Transverse colon (tissue), 4 donors: Measurements from ENCODE around the gene ATP1A3. TPM values are rescaled to one million over a fixed set of nuclear protein-coding genes. Genes with fewer than 3 reads are reported as not detected.

Source experiments
- DNase-seq: peaks from one replicate; pipeline ENCODE4 v3.0.0-alpha.2; 2019
- H3K27ac ChIP-seq, 4 donors: fragments of 200-600 bp; sonication (generic); 2 replicates each; pipeline ENCODE4 v1.5.1; 2016 to 2018; ENCODE audit warnings: inconsistent platforms in 4 of 4
- H3K27me3 ChIP-seq: fragments of 200-600 bp; sonication (generic); 2 replicates; pipeline ENCODE4 v1.5.1; 2017; ENCODE audit warnings: inconsistent platforms
- H3K36me3 ChIP-seq, 4 donors: fragments of 200-600 bp; sonication (generic); 2 replicates each; pipeline ENCODE4 v1.5.1; 2017 to 2019; ENCODE audit warnings: inconsistent platforms in 4 of 4
- H3K4me1 ChIP-seq, 4 donors: fragments of 200-600 bp; sonication (generic); 2 replicates each; pipeline ENCODE4 v1.5.1; 2017 to 2020; ENCODE audit warnings: inconsistent platforms in 4 of 4
- H3K4me3 ChIP-seq, 4 donors: fragments of 200-600 bp; sonication (generic); 1 replicate in 1 of 4; 2 replicates in 3 of 4; pipeline versions ENCODE4 v1.5.1 to v1.6.1; 2017 to 2019; ENCODE audit warnings: inconsistent platforms in 4 of 4
- H3K9me3 ChIP-seq, 2 donors: fragments of 200-600 bp; sonication (generic); 2 replicates each; pipeline ENCODE4 v1.5.1; 2017 to 2019; ENCODE audit warnings: inconsistent platforms in 2 of 2
- CTCF ChIP-seq, 5 experiments: fragments of 200-600 bp in 3 of 5; fragments of 450-650 bp in 2 of 5; sonication (generic) in 3 of 5; IDR thresholded peaks; 1 replicate in 2 of 5; 2 replicates in 3 of 5; pipeline ENCODE4 v1.5.1; 2016 to 2017; ENCODE audit warnings: antibody characterized with exemption in 5 of 5, inconsistent platforms in 3 of 5, mild to moderate bottlenecking in 2 of 5, moderate library complexity in 1 of 5
- EP300 ChIP-seq: sonication (generic); formaldehyde crosslinking; IDR thresholded peaks from one replicate; pipeline ENCODE4 v1.6.1; 2017; ENCODE audit warnings: antibody characterized with exemption, low read depth
- POLR2A ChIP-seq: fragments of 450-650 bp; IDR thresholded peaks from one replicate; pipeline ENCODE4 v1.6.1; 2016; ENCODE audit warnings: antibody characterized with exemption, mild to moderate bottlenecking, moderate library complexity
- POLR2AphosphoS5 ChIP-seq, 3 donors: sonication (generic); formaldehyde crosslinking; IDR thresholded peaks; one replicate each; pipeline ENCODE4 v1.6.1; 2016; ENCODE audit warnings: antibody characterized with exemption in 3 of 3
- WGBS, 2 donors: methylation state at CpG; one replicate each; pipeline ENCODE4 v1.1.5; 2018; ENCODE audit warnings: low coverage in 1 of 2; 5-methylcytosine and 5-hydroxymethylcytosine counted together
- in situ Hi-C, 4 donors: fragments of 200-750 bp; cut with MboI; loops; one replicate each; pipeline versions ENCODE4 v1.15.0 to v1.15.1; 2017; ENCODE audit warnings: low sequenced_read_pairs in 3 of 4, low pct_ligation_motif_present in 1 of 4, low pct_unique_long_range_greater_than_20kb in 1 of 4
- intact Hi-C: fragments of 100-400 bp; cut with DNase I; formaldehyde crosslinking; loops from one replicate; pipeline ENCODE4 v1.15.1; 2023; ENCODE audit warnings: low total_unique reads
- total RNA-seq, 4 donors: library from RNA; depleted of rRNA; stranded (reverse); fragments of >200 nt; gene quantifications; one replicate each; pipeline ENCODE4 v1.1.0, GENCODE V29; 2016

The ATP1A3 gene
- total RNA-seq, 4 donors from 2014 or later: 0.20 to 1.1 (median 1.1) TPM; not detected in 1

DNA sequence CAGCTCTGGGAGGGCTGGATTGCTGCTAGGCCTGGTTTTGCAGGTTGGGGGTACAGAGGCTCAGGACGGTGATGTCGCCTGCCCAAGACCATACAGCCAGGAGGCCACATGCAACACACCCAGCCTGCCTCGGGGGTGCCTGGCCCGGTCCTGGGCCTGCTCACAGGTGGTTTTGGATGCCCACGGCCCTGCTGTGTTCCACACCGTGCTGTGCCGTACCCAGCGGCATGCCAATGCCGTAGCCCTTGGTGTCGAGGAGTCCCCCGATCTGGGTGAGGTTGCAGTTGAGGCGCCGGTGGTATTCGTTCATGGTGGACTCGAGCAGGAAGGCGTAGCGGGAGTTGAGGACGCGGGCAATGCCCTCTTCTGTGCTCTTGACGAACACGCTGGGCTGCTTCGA, 11.5 kb upstream of the ATP1A3 start:
- DNase-seq: no peak
- intact Hi-C loops: no loop called here
- no peak overlapping the region for H3K27ac ChIP-seq
- TF ChIP-seq POLR2AphosphoS5 (IDR thresholded peaks at IDR 0.05) (no peak), CTCF (IDR thresholded peaks at IDR 0.05) (no peak), POLR2A (no peak), EP300 (no peak)
- no peaks in the 10 kb centered on the region for H3K9me3 ChIP-seq
- no peaks in the 10 kb centered on the region for H3K4me1 ChIP-seq
- H3K4me3 ChIP-seq: no peak overlapping the region
- H3K36me3 ChIP-seq: no peaks in the 10 kb centered on the region
- in situ Hi-C loops: no loop called here
- H3K27me3 ChIP-seq: peaks cover 16% of the 10 kb centered on the region
- WGBS, 2 donors: 93% methylated on average over 21 of the region's 22 CpGs; no CpG with 5 or more reads in 1 of the 2 donors

DNA sequence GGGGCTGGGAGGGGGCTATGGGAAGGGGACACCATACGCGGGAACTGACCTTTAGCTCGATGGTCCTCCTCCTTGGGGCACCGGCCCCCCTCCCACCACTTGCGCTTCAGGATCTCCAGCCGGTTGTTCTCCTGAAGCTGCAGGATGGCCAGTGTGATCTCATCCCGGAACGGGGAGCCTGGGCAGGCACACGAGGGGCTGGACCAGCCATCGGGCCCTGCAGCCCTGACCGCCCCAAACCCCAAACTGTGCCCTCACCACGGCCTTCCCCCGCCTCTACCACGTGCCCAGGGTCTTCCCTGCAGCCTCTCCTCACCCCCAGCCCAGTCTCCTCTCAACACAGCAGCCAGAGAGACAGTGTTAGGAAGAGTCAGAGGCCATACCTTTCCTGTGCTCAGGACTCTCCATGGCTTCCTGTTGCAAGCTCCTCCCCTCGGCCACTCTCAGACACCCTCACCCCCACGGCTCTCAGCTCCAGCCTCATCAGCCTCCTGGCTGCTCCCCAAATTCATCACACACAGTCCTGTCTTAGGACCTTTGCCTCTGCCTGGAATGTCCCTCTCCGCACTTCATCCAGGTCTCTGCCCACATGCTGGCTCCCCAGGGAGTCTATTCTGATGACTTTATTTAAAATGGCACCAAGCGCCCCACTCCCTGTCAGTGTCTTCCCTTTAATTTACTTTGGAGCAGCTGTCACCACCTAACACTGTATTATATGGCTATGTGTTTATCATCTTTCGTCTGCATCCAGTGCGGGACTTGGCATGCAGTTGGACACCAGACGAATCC, 9.7 kb upstream of the ATP1A3 start:
- H3K4me1 ChIP-seq: peaks cover 0 to 2% (median 0%) of the 10 kb centered on the region in 4 donors
- 20 to 74% methylated on average over 1 to 21 of the region's 21 CpGs for WGBS, 2 donors
- H3K9me3 ChIP-seq: no peaks in the 10 kb centered on the region
- in situ Hi-C loops (no loop called here), intact Hi-C loops (no loop called here)
- H3K36me3 ChIP-seq: no peaks in the 10 kb centered on the region
- H3K4me3 ChIP-seq: no peak overlapping the region
- TF ChIP-seq POLR2AphosphoS5 (IDR thresholded peaks at IDR 0.05): no peak
- TF ChIP-seq POLR2A: no peak
- no peak for TF ChIP-seq CTCF (IDR thresholded peaks at IDR 0.05)
- no peak for TF ChIP-seq EP300
- H3K27ac ChIP-seq: no peak overlapping the region
- DNase-seq: no peak
- peaks cover 34% of the 10 kb centered on the region for H3K27me3 ChIP-seq

GRCh38 chr19:41999878-42000208, 5.8 kb upstream of the ATP1A3 start:
- no peak for DNase-seq
- Histone ChIP-seq H3K36me3 (no peaks in the 10 kb centered on the region), H3K27ac (no peak overlapping the region), H3K4me3 (no peak overlapping the region), H3K4me1 (peaks cover 0 to 12% (median 7%) of the 10 kb centered on the region in 4 donors), H3K9me3 (no peaks in the 10 kb centered on the region), H3K27me3 (peaks cover 72% of the 10 kb centered on the region)
- TF ChIP-seq CTCF (IDR thresholded peaks at IDR 0.05) (no peak), POLR2A (no peak), POLR2AphosphoS5 (IDR thresholded peaks at IDR 0.05) (no peak), EP300 (no peak)
- WGBS, 2 donors: 39 to 65% methylated on average over 4 to 7 of the region's 7 CpGs
- intact Hi-C loops: no loop called here
- in situ Hi-C loops: no loop called here

- DNase-seq: no peak
- Histone ChIP-seq H3K27ac (no peak overlapping the region), H3K27me3 (peaks cover 78% of the 10 kb centered on the region), H3K4me3 (no peak overlapping the region), H3K36me3 (no peaks in the 10 kb centered on the region), H3K4me1 (peaks cover 0 to 14% (median 7%) of the 10 kb centered on the region in 4 donors), H3K9me3 (no peaks in the 10 kb centered on the region)
- WGBS, 2 donors: 25 to 37% methylated on average over 4 to 21 of the region's 55 CpGs
- in situ Hi-C loops: no loop called here
- intact Hi-C loops: no loop called here
- TF ChIP-seq POLR2AphosphoS5 (IDR thresholded peaks at IDR 0.05) (no peak), EP300 (no peak), POLR2A (no peak), CTCF (IDR thresholded peaks at IDR 0.05) (no peak)
These were observed 5.2 kb upstream of the ATP1A3 start for GRCh38 chr19:41999071-41999877.
